ENCODE data around the gene TAF1L. TPM values are rescaled to one million over a fixed set of nuclear protein-coding genes. Genes with fewer than 3 reads are reported as not detected.

Gene TAF1L
- total and polyA plus RNA-seq, 2 of the 13 experiments (the other 11 are each of a cell fraction or from before 2014, with no cell fraction given): not detected

DNA sequence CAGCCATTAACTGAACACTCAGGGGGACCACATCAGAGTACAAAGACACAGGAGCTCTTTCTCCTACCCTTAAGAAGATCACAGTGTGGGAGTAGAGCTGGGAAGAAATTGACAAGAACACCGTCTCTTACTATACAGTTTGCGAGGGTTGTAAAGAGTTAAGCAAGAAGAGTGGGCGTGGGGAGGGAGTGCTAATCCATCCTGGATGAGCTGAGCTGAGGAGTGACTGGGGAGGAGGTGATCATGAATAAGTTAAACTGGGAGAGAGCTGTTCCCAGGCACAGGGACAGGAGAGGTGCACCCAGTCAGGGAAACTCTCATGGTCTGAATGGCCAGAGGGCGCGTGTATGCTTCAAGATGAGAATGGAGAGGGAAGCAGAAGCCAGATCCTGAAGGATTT is 17.2 kb downstream of the TAF1L start:
- no peak for ATAC-seq
- TF ChIP-seq NR2F6 (IDR thresholded peaks at IDR 0.05) (no peak), NR2F6 (CRISPR knock-in tag; IDR thresholded peaks at IDR 0.05) (no peak), TRIM24 (CRISPR knock-in tag; IDR thresholded peaks at IDR 0.05) (no peak), ZNF616 (CRISPR knock-in tag; IDR thresholded peaks at IDR 0.05; ENCODE audit: low read depth) (no peak), ZNF883 (CRISPR knock-in tag; IDR thresholded peaks at IDR 0.05; ENCODE audit: not compliant biosample characterization) (no peak)
- TF ChIP-seq, protein P1, sequence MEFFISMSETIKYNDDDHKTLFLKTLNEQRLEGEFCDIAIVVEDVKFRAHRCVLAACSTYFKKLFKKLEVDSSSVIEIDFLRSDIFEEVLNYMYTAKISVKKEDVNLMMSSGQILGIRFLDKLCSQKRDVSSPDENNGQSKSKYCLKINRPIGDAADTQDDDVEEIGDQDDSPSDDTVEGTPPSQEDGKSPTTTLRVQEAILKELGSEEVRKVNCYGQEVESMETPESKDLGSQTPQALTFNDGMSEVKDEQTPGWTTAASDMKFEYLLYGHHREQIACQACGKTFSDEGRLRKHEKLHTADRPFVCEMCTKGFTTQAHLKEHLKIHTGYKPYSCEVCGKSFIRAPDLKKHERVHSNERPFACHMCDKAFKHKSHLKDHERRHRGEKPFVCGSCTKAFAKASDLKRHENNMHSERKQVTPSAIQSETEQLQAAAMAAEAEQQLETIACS (CRISPR knock-in tag; IDR thresholded peaks at IDR 0.05): no peak
- TF ChIP-seq, protein P2, sequence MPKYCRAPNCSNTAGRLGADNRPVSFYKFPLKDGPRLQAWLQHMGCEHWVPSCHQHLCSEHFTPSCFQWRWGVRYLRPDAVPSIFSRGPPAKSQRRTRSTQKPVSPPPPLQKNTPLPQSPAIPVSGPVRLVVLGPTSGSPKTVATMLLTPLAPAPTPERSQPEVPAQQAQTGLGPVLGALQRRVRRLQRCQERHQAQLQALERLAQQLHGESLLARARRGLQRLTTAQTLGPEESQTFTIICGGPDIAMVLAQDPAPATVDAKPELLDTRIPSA (CRISPR knock-in tag; IDR thresholded peaks at IDR 0.05; ENCODE audit: borderline replicate concordance): no peak
- TF ChIP-seq, protein P3, sequence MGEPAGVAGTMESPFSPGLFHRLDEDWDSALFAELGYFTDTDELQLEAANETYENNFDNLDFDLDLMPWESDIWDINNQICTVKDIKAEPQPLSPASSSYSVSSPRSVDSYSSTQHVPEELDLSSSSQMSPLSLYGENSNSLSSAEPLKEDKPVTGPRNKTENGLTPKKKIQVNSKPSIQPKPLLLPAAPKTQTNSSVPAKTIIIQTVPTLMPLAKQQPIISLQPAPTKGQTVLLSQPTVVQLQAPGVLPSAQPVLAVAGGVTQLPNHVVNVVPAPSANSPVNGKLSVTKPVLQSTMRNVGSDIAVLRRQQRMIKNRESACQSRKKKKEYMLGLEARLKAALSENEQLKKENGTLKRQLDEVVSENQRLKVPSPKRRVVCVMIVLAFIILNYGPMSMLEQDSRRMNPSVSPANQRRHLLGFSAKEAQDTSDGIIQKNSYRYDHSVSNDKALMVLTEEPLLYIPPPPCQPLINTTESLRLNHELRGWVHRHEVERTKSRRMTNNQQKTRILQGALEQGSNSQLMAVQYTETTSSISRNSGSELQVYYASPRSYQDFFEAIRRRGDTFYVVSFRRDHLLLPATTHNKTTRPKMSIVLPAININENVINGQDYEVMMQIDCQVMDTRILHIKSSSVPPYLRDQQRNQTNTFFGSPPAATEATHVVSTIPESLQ (CRISPR knock-in tag; conservative IDR thresholded peaks at IDR 0.05): no peak
- TF ChIP-seq, protein P4, sequence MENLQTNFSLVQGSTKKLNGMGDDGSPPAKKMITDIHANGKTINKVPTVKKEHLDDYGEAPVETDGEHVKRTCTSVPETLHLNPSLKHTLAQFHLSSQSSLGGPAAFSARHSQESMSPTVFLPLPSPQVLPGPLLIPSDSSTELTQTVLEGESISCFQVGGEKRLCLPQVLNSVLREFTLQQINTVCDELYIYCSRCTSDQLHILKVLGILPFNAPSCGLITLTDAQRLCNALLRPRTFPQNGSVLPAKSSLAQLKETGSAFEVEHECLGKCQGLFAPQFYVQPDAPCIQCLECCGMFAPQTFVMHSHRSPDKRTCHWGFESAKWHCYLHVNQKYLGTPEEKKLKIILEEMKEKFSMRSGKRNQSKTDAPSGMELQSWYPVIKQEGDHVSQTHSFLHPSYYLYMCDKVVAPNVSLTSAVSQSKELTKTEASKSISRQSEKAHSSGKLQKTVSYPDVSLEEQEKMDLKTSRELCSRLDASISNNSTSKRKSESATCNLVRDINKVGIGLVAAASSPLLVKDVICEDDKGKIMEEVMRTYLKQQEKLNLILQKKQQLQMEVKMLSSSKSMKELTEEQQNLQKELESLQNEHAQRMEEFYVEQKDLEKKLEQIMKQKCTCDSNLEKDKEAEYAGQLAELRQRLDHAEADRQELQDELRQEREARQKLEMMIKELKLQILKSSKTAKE (CRISPR knock-in tag; IDR thresholded peaks at IDR 0.05; ENCODE audit: borderline replicate concordance): no peak
- 9% methylated on average over 5 of the region's 5 CpGs for WGBS (ENCODE audit: low lambda C conversion rate)
- Histone ChIP-seq H3K79me2 (ENCODE audit: insufficient read depth, low read length) (no peaks in the 10 kb centered on the region), H2AFZ (ENCODE audit: low read length) (no peak overlapping the region), H4K20me1 (ENCODE audit: insufficient read depth, low read length) (no peaks in the 10 kb centered on the region), H3K4me2 (ENCODE audit: low read depth, low read length) (no peak overlapping the region), H3K9ac (ENCODE audit: insufficient read depth, low read depth, low read length) (no peak overlapping the region), H3K36me3 (replicated peaks in 1 of 2; ENCODE audit: control insufficient read depth in 1 of 2, insufficient read depth in 2 of 2, low read length in 2 of 2) (no peaks in the 10 kb centered on the region), H3K4me3 (replicated peaks in 1 of 3; ENCODE audit: insufficient read depth in 1 of 3, low read depth in 2 of 3, low read length in 3 of 3) (no peak overlapping the region), H3K4me1 (ENCODE audit: insufficient read depth, low read length) (no peaks in the 10 kb centered on the region), H3K27ac (ENCODE audit: extremely low read length, insufficient read depth, low read length) (no peak overlapping the region), H3K27me3 (ENCODE audit: control insufficient read depth in 1 of 2, insufficient read depth in 2 of 2, low read length in 2 of 2) (no peaks in the 10 kb centered on the region; a peak in 1 of 5 replicates), H3K9me3 (ENCODE audit: low read length) (no peaks in the 10 kb centered on the region)
- POLR2A ChIA-PET: no interaction called here
- no peak for FAIRE-seq
- CTCF ChIA-PET (ENCODE audit: low intra/inter-chr PET ratio, low total read pairs): no interaction called here
- BruUV-seq (replicated peaks): no TSS peak
- in situ Hi-C loops (cut with HindIII; ENCODE audit: extremely low pct_ligation_motif_present, low pct_unique_long_range_greater_than_20kb): no loop called here
- DNase-seq (ENCODE audit: low spot score): no peak
- intact Hi-C loops (cut with micrococcal nuclease; ENCODE audit: unreplicated experiment): no loop called here
